HCT116 (cell line): ENCODE results near the gene UBE2G2. TPM values are rescaled to one million over a fixed set of nuclear protein-coding genes. Genes with fewer than 3 reads are reported as not detected.

ENCODE experiments used
- ATAC-seq: fragments of 200-7000 bp; cut with Tn5 transposase; 2 replicates; pipeline ENCODE4 v1.9.1; 2020; ENCODE audit warnings: mild to moderate bottlenecking, moderate library complexity
- BruUV-seq: library from RNA; stranded (reverse); fragments of 400-500 nt; replicated peaks from 2 replicates; lab custom pipeline; 2021; lab: Mats Ljungman, UMichigan
- CTCF ChIA-PET: fragments of 300-600 bp; sonication (Branson Sonifier 250); formaldehyde crosslinking; loops from one replicate; lab custom pipeline; 2021; ENCODE audit warnings: antibody characterized with exemption; lab: Charles Lee
- POLR2A ChIA-PET: fragments of 300-600, 350-600 bp; sonication (Branson Sonifier 250); formaldehyde crosslinking; loops from one replicate; lab custom pipeline; 2021; ENCODE audit warnings: antibody characterized with exemption; lab: Charles Lee
- RAD21 ChIA-PET, 2 experiments: fragments of 300-600 bp; sonication (Branson Sonifier 250); formaldehyde crosslinking; loops; one replicate each; lab custom pipeline; 2023; ENCODE audit warnings: low total read pairs in 2 of 2; ENCODE audit not compliant: uncharacterized antibody in 2 of 2, unreplicated experiment in 2 of 2, low non-redundant PET in 1 of 2; lab: Charles Lee
- DNase-seq: peaks from one replicate; pipeline ENCODE4 v3.0.0-alpha.2; 2010; ENCODE audit warnings: low read depth, low spot score
- H2AFZ ChIP-seq: fragments of 200-600 bp; shearing (Covaris generic), sonication (generic); 2 replicates; pipeline ENCODE4 v1.6.1; 2017; ENCODE audit warnings: low read depth, mixed run types, mixed read lengths, antibody characterized with exemption, low read length; ENCODE audit not compliant: poor library complexity, severe bottlenecking
- H3K27ac ChIP-seq: 2 replicates; pipeline ENCODE4 v1.5.1; 2012; ENCODE audit warnings: low read depth, low read length
- H3K27me3 ChIP-seq: fragments of 200-600 bp; sonication (generic); 2 replicates; pipeline ENCODE4 v1.6.1; 2016; ENCODE audit warnings: mixed run types, low read length, mixed read lengths; ENCODE audit not compliant: insufficient read depth
- H3K36me3 ChIP-seq, 2 experiments: fragments of 200-500 bp in 1 of 2; fragments of 200-600 bp in 1 of 2; sonication (Bioruptor generic) in 1 of 2; sonication (generic) in 1 of 2; 2 replicates each; pipeline versions ENCODE4 v1.5.1 to v1.6.1; 2014 to 2016; ENCODE audit warnings: low read length in 2 of 2, inconsistent platforms in 1 of 2, mixed read lengths in 1 of 2, mixed run types in 1 of 2; ENCODE audit not compliant: insufficient read depth in 2 of 2, control insufficient read depth in 1 of 2
- H3K4me1 ChIP-seq, 2 experiments: fragments of 200-600 bp in 1 of 2; sonication (generic) in 1 of 2; 2 replicates each; pipeline versions ENCODE4 v1.5.1 to v1.6.1; 2012 to 2017; ENCODE audit warnings: low read length in 2 of 2, inconsistent platforms in 1 of 2, mild to moderate bottlenecking in 1 of 2, mixed read lengths in 1 of 2, mixed run types in 1 of 2, moderate library complexity in 1 of 2; ENCODE audit not compliant: insufficient read depth in 2 of 2, control insufficient read depth in 1 of 2
- H3K4me2 ChIP-seq: fragments of 200-600 bp; sonication (generic); 2 replicates; pipeline ENCODE4 v1.6.1; 2017; ENCODE audit warnings: mixed run types, low read length, mixed read lengths
- H3K4me3 ChIP-seq, 2 experiments: fragments of 200-600 bp in 1 of 2; sonication (generic) in 1 of 2; replicated peaks in 1 of 2; 2 replicates each; pipeline ENCODE4 v1.5.1; 2011 to 2016; ENCODE audit warnings: low read length in 2 of 2, control low read depth in 1 of 2, low read depth in 1 of 2, mild to moderate bottlenecking in 1 of 2, mixed read lengths in 1 of 2, mixed run types in 1 of 2
- H3K79me2 ChIP-seq: fragments of 200-600 bp; sonication (generic); 2 replicates; pipeline ENCODE4 v1.6.1; 2017; ENCODE audit warnings: mild to moderate bottlenecking, mixed run types, low read length, moderate library complexity, mixed read lengths; ENCODE audit not compliant: insufficient read depth
- H3K9ac ChIP-seq: fragments of 200-600 bp; sonication (generic); 2 replicates; pipeline ENCODE4 v1.6.1; 2016; ENCODE audit warnings: low read length, mixed read lengths
- H3K9me2 ChIP-seq: fragments of 200-600 bp; sonication (generic), shearing (Covaris generic); 2 replicates; pipeline ENCODE4 v1.6.1; 2017; ENCODE audit warnings: mixed run types, mild to moderate bottlenecking, moderate library complexity; ENCODE audit not compliant: insufficient read depth
- H3K9me3 ChIP-seq, 2 experiments: fragments of 200-500 bp in 1 of 2; fragments of 200-600 bp in 1 of 2; sonication (Bioruptor generic) in 1 of 2; sonication (generic) in 1 of 2; 2 replicates each; pipeline ENCODE4 v1.6.1; 2014 to 2017; ENCODE audit warnings: low read length in 2 of 2, mixed read lengths in 2 of 2, inconsistent platforms in 1 of 2, low read depth in 1 of 2, mild to moderate bottlenecking in 1 of 2, mixed run types in 1 of 2, moderate library complexity in 1 of 2; ENCODE audit not compliant: control insufficient read depth in 1 of 2, insufficient read depth in 1 of 2
- H4K20me1 ChIP-seq: fragments of 200-600 bp; sonication (generic), shearing (Covaris generic); 2 replicates; pipeline ENCODE4 v1.6.1; 2017; ENCODE audit warnings: mixed run types, mild to moderate bottlenecking, moderate library complexity; ENCODE audit not compliant: insufficient read depth
- ATF3 ChIP-seq: IDR thresholded peaks from 2 replicates; pipeline ENCODE4 v1.6.1; 2012
- CBX3 ChIP-seq: IDR thresholded peaks from 2 replicates; pipeline ENCODE4 v1.6.1; 2012; ENCODE audit warnings: low read depth
- EGR1 ChIP-seq: IDR thresholded peaks from 2 replicates; pipeline ENCODE4 v1.6.1; 2012; ENCODE audit warnings: low read depth
- ELF1 ChIP-seq: IDR thresholded peaks from 2 replicates; pipeline ENCODE4 v1.6.1; 2012; ENCODE audit warnings: low read depth, borderline replicate concordance
- EZH2 ChIP-seq: fragments of 200-600 bp; sonication (generic); IDR thresholded peaks from 2 replicates; pipeline ENCODE4 v1.6.1; 2017; ENCODE audit warnings: antibody characterized with exemption, mixed run types
- EZH2phosphoT487 ChIP-seq: fragments of 200-600 bp; IDR thresholded peaks from 2 replicates; pipeline ENCODE4 v1.6.1; 2018; ENCODE audit warnings: antibody characterized with exemption, borderline replicate concordance
- FOSL1 ChIP-seq: IDR thresholded peaks from 2 replicates; pipeline ENCODE4 v1.6.1; 2012; ENCODE audit warnings: low read depth
- JUND ChIP-seq: IDR thresholded peaks from 2 replicates; pipeline ENCODE4 v1.6.1; 2012
- MAX ChIP-seq: IDR thresholded peaks from 2 replicates; pipeline ENCODE4 v1.6.1; 2012
- POLR2A ChIP-seq: IDR thresholded peaks from 2 replicates; pipeline ENCODE4 v1.7.0; 2011; ENCODE audit warnings: borderline replicate concordance; ENCODE audit not compliant: insufficient read depth, insufficient read length; ENCODE audit errors: extremely low read depth
- RAD21 ChIP-seq: IDR thresholded peaks from 2 replicates; pipeline ENCODE4 v1.6.1; 2012; ENCODE audit warnings: low read depth, mild to moderate bottlenecking
- REST ChIP-seq: IDR thresholded peaks from 2 replicates; pipeline ENCODE4 v1.6.1; 2012; ENCODE audit warnings: low read depth
- SIN3A ChIP-seq: IDR thresholded peaks from 2 replicates; pipeline ENCODE4 v1.6.1; 2012; ENCODE audit warnings: low read depth
- SRF ChIP-seq: IDR thresholded peaks from 2 replicates; pipeline ENCODE4 v1.6.1; 2012; ENCODE audit warnings: low read depth
- YY1 ChIP-seq: IDR thresholded peaks from 2 replicates; pipeline ENCODE4 v1.6.1; 2011; ENCODE audit warnings: low read length, low read depth, moderate library complexity, mild to moderate bottlenecking; ENCODE audit not compliant: insufficient replicate concordance; ENCODE audit errors: extremely low read depth
- ZBTB33 ChIP-seq: IDR thresholded peaks from 2 replicates; pipeline ENCODE4 v1.6.1; 2011; ENCODE audit warnings: mild to moderate bottlenecking, low read length, moderate library complexity; ENCODE audit not compliant: insufficient replicate concordance; ENCODE audit errors: extremely low read depth
- ZFX ChIP-seq: fragments of 450-650 bp; IDR thresholded peaks from 2 replicates; pipeline ENCODE4 v1.6.1; 2017
- ZNF274 ChIP-seq: fragments of 200-500 bp; sonication (Bioruptor generic); IDR thresholded peaks from 2 replicates; pipeline ENCODE4 v1.6.1; 2014; ENCODE audit warnings: mild to moderate bottlenecking, low read depth, low read length, inconsistent platforms
- intact Hi-C: fragments of 100-400 bp; cut with micrococcal nuclease; formaldehyde crosslinking; loops from 2 replicates; pipeline ENCODE4 v1.10.0; 2022
- total RNA-seq: library from RNA; stranded (reverse); gene quantifications from one replicate; pipeline ENCODE4 v1.2.1, GENCODE V29; 2021; ENCODE audit not compliant: unreplicated experiment

UBE2G2 gene
- total RNA-seq, 1 experiment from 2014 or later, result 86.5 TPM

- no peak for TF ChIP-seq ATF3
- TF ChIP-seq ZNF274, result no peak
- no peak for TF ChIP-seq EZH2
- no peak for TF ChIP-seq MAX
- no peak for TF ChIP-seq ELF1
- no peak for TF ChIP-seq RAD21
- TF ChIP-seq ZFX, result no peak
- no peak for TF ChIP-seq CBX3
- TF ChIP-seq FOSL1, result no peak
- no peak for TF ChIP-seq YY1
Measured at GRCh38 chr21:44785620-44786335, 15.8 kb downstream of the UBE2G2 start (continued).

- ChIA-PET POLR2A (no interaction called here), RAD21 (no interaction called here), CTCF (interaction anchor here (2.1 kb wide), 1 partner anchor 9 kb away, joined by 9 read pairs; no protein-coding TSS in a partner anchor)
- BruUV-seq, result no TSS peak
- intact Hi-C loops, result no loop called here
- peaks cover 98% of the 10 kb centered on the region for H3K79me2 ChIP-seq
- no peak overlapping the region for H3K4me3 ChIP-seq
- H3K27ac ChIP-seq, result no peak overlapping the region
- no peak overlapping the region for H3K4me2 ChIP-seq
- DNase-seq (no peak), ATAC-seq (no peak)
- no peak overlapping the region for H3K9ac ChIP-seq
- peaks cover 3 to 10% of the 10 kb centered on the region in 2 experiments; a peak in 2 of 4 replicates for H3K36me3 ChIP-seq
- H3K9me3 ChIP-seq, result no peaks in the 10 kb centered on the region
- peaks cover 11% of the 10 kb centered on the region; the same call in 1 of the 2 replicates for H4K20me1 ChIP-seq
- no peak overlapping the region for H2AFZ ChIP-seq
- no peak for TF ChIP-seq SIN3A
- TF ChIP-seq SRF, result no peak
- no peak for TF ChIP-seq EGR1
- TF ChIP-seq ATF3, result no peak
- TF ChIP-seq POLR2A, result no peak
- no peak for TF ChIP-seq YY1
- TF ChIP-seq FOSL1, result no peak
- TF ChIP-seq EZH2phosphoT487, result no peak
- no peak for TF ChIP-seq MAX
- TF ChIP-seq ZNF274, result no peak
- no peak for TF ChIP-seq ZBTB33
- TF ChIP-seq RAD21, result no peak
- no peak for TF ChIP-seq JUND
- TF ChIP-seq REST, result no peak
- no peaks in the 10 kb centered on the region for H3K27me3 ChIP-seq
- H3K4me1 ChIP-seq, result peaks cover 6 to 9% of the 10 kb centered on the region in 2 experiments
- H3K9me2 ChIP-seq, result no peaks in the 10 kb centered on the region
Measured at GRCh38 chr21:44784810-44785209, 16.8 kb downstream of the UBE2G2 start.
